HEK293T (cell line): ENCODE data around the gene STMN1.

Experiments used
- CTCF ChIA-PET: fragments of 350-600 bp; formaldehyde crosslinking; extraction: SDS; loops from one replicate; lab custom pipeline; 2021; ENCODE audit warnings: antibody characterized with exemption, inconsistent platforms; lab: Yijun Ruan, JAX
- POLR2A ChIA-PET: fragments of 350-600 bp; formaldehyde crosslinking; extraction: SDS; loops from one replicate; lab custom pipeline; 2020; ENCODE audit warnings: antibody characterized with exemption, inconsistent platforms; lab: Yijun Ruan, JAX
- DNase-seq: peaks from one replicate; pipeline ENCODE4 v3.0.0; 2012; ENCODE audit warnings: mixed read lengths; ENCODE audit errors: extremely low spot score
- ARNT ChIP-seq: fragments of 450-650 bp; IDR thresholded peaks from 2 replicates; pipeline ENCODE4 v1.6.1; 2017; ENCODE audit warnings: mild to moderate bottlenecking
- BHLHE40 ChIP-seq: fragments of 450-650 bp; IDR thresholded peaks from 2 replicates; pipeline ENCODE4 v1.6.1; 2016; ENCODE audit warnings: mild to moderate bottlenecking, moderate library complexity, borderline replicate concordance
- CTBP1 ChIP-seq: fragments of 450-650 bp; IDR thresholded peaks from 2 replicates; pipeline ENCODE4 v1.6.1; 2016; ENCODE audit warnings: borderline replicate concordance
- ELF4 ChIP-seq: fragments of 450-650 bp; IDR thresholded peaks from 2 replicates; pipeline ENCODE4 v1.6.1; 2017; ENCODE audit warnings: antibody characterized with exemption
- FOXA1 ChIP-seq: fragments of 450-650 bp; IDR thresholded peaks from 2 replicates; pipeline ENCODE4 v1.6.1; 2016; ENCODE audit warnings: mild to moderate bottlenecking
- FOXK2 ChIP-seq: fragments of 450-650 bp; IDR thresholded peaks from 2 replicates; pipeline ENCODE4 v1.6.1; 2016; ENCODE audit warnings: mild to moderate bottlenecking
- FOXM1 ChIP-seq: fragments of 450-650 bp; IDR thresholded peaks from 2 replicates; pipeline ENCODE4 v1.6.1; 2017; ENCODE audit warnings: mild to moderate bottlenecking, borderline replicate concordance
- HDGF ChIP-seq: fragments of 450-650 bp; IDR thresholded peaks from 2 replicates; pipeline ENCODE4 v1.6.1; 2017; ENCODE audit warnings: antibody characterized with exemption, borderline replicate concordance
- L3MBTL2 ChIP-seq: fragments of 450-650 bp; conservative IDR thresholded peaks from 2 replicates; pipeline ENCODE4 v1.6.1; 2016; ENCODE audit warnings: mild to moderate bottlenecking
- LEF1 ChIP-seq: fragments of 450-650 bp; IDR thresholded peaks from 2 replicates; pipeline ENCODE4 v1.6.1; 2017; ENCODE audit warnings: mild to moderate bottlenecking, borderline replicate concordance
- NFRKB ChIP-seq: fragments of 450-650 bp; IDR thresholded peaks from 2 replicates; pipeline ENCODE4 v1.6.1; 2016; ENCODE audit warnings: mild to moderate bottlenecking, moderate library complexity
- SP1 ChIP-seq: fragments of 450-650 bp; IDR thresholded peaks from 2 replicates; pipeline ENCODE4 v1.6.1; 2017
- SUZ12 ChIP-seq: fragments of 450-650 bp; IDR thresholded peaks from 2 replicates; pipeline ENCODE4 v1.6.1; 2016; ENCODE audit warnings: mild to moderate bottlenecking
- TARDBP ChIP-seq: fragments of 450-650 bp; IDR thresholded peaks from 2 replicates; pipeline ENCODE4 v1.6.1; 2016
- ZNF384 ChIP-seq: fragments of 450-650 bp; IDR thresholded peaks from 2 replicates; pipeline ENCODE4 v1.6.1; 2016
- TF ChIP-seq, protein P1 (sequence below): fragments of 450-650 bp; IDR thresholded peaks from 2 replicates; pipeline ENCODE4 v1.6.1; 2016

Gene STMN1

DNA sequence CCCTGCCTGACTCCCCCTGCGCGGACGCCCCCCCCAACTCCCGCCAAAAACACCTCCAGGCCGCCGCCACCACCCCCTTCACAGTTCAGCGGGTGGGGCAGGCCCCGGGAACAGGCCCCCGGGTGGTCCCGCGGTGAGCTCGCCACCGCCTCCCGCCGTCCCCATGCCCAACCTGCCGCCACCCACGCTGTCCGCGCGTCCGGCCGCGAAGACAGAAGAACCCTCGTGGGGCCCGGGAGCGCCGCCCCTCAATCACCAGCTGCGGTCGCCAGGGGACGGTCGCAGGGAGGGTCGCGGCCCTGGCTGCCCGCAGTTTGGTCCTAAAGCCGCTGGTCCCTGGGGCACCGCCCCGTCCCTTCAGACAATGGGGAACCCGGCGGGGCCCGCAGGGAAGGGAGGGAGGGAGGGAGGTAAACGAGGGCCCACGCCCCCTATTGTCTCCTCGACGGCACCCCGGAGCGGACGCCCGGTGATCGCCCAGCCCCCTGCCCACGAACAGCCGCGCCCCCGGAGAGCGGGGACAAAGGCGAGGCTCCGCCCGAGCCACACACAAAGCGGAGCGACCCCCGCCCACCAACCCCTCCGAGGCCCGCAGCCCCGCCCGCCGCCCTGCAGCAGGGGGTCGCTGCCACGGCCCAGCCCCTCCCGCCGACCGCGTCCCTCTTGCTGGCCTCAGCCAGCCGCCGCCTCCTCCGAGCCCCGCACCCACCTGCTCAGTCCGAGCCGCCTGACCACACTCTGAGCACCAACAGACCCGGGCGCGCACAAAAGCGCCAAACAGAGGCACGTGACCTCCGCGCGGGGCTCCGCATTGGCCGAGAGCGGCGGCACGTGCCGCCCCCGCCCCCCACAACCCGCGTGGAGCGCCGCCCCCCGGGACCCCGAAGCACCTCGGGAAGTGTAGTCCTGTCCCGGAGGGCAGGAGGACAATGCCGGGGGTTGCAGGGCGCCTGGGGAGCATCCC, at the start of gene STMN1:
TSS of gene STMN1 (minus strand) at position 740 of the 964 bp plus-strand sequence. CDS start 1,743 bp downstream, outside the sequence.
- TF ChIP-seq L3MBTL2 (peak; percentile 92), TARDBP (peak; percentile 58; the same call in 1 of the 2 replicates), BHLHE40 (peak; percentile 73), ELF4 (peak; percentile 44; the same call in 1 of the 2 replicates), FOXK2 (no peak), FOXM1 (no peak), ZNF384 (no peak)
- DNase-seq: peak; percentile 89
- POLR2A ChIA-PET: interaction anchor here (1.4 to 3.7 kb wide), 4 partner anchors 9 to 130 kb away, joined by 3 to 17 read pairs (median 8); partner anchors contain the start of gene PAFAH2
- CTCF ChIA-PET: interaction anchor here (1.3 to 2.0 kb wide), 3 partner anchors 10 to 93 kb away, joined by 3 to 16 read pairs (median 4); partner anchors contain the start of gene PAFAH2

DNA sequence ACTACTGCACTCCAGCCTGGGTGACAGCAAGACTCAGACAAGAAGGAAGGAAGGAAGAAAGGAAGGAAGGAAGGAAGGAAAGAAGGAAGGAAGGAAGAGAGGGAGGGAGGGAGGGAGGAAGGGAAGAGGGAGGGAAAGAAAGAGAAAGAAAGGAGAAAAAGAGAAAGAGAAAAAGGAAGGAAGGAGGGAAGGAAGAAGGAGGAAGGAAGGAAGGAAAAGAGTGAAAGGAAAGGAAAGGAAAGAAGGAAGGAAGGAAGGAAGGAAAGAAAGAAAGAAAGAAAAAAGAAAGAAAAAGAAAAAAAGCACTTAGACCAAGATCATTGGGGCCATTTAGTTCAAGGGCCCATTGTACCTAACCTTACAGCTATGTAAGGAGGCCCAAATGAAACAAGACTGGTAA, 49.3 kb upstream of the STMN1 start:
- DNase-seq: no peak
- ChIA-PET CTCF (interaction anchor here (1.2 kb wide), 1 partner anchor 13 kb away, joined by 4 read pairs; no protein-coding TSS in a partner anchor), POLR2A (no interaction called here)
- TF ChIP-seq, protein P1, sequence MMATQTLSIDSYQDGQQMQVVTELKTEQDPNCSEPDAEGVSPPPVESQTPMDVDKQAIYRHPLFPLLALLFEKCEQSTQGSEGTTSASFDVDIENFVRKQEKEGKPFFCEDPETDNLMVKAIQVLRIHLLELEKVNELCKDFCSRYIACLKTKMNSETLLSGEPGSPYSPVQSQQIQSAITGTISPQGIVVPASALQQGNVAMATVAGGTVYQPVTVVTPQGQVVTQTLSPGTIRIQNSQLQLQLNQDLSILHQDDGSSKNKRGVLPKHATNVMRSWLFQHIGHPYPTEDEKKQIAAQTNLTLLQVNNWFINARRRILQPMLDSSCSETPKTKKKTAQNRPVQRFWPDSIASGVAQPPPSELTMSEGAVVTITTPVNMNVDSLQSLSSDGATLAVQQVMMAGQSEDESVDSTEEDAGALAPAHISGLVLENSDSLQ: no peak
- TF ChIP-seq HDGF (no peak), FOXA1 (no peak), CTBP1 (no peak), ZNF384 (no peak), BHLHE40 (no peak), FOXK2 (no peak), SP1 (no peak), ELF4 (no peak), SUZ12 (no peak), FOXM1 (no peak)

- TF ChIP-seq SUZ12: no peak
- no peak for TF ChIP-seq SP1
- no peak for TF ChIP-seq ELF4
- no peak for TF ChIP-seq ZNF384
- no peak for TF ChIP-seq HDGF
- TF ChIP-seq ARNT: no peak
- TF ChIP-seq, protein P1: no peak
- no peak for TF ChIP-seq FOXK2
- no peak for TF ChIP-seq FOXM1
- no peak for TF ChIP-seq BHLHE40
- no peak for TF ChIP-seq LEF1
- no peak for TF ChIP-seq FOXA1
- no peak for TF ChIP-seq TARDBP
- no peak for DNase-seq
- CTCF ChIA-PET: no interaction called here
- POLR2A ChIA-PET: no interaction called here
Measured at GRCh38 chr1:25954282-25954938, 48.2 kb upstream of the STMN1 start.

DNA sequence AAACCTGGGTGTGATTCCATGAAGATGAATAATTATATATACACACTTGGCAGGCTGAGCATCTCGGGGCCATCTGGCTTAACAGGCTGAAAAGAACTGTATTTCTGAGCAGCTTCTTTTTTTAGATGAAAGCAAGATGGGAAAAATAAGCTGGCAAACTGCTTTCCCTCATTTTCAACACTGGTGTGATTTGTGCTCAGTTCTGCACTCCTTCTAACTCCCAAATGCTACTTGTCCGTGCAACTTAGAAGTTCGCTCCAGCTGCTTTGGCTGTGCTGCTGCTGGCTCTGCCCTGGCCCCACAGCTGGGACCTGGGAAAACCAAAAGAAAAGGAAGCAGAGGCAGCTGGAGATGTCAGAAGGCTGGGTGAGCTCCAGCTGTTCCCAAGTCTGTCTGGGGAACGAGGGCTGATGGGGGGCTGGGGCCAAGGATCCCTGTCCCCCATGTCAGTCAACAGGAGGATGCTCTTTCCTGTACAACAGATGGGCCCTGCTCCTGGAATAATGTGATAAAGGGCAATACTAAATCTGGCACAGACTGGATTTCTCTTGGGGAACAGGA, 46.7 kb upstream of the STMN1 start:
- ChIA-PET CTCF (no interaction called here), POLR2A (no interaction called here)
- TF ChIP-seq TARDBP: no peak
- no peak for TF ChIP-seq SP1
- TF ChIP-seq, protein P1: no peak
- no peak for TF ChIP-seq NFRKB
- no peak for TF ChIP-seq BHLHE40
- no peak for TF ChIP-seq SUZ12
- DNase-seq: no peak

- CTCF ChIA-PET: no interaction called here
- no peak for DNase-seq
- POLR2A ChIA-PET: no interaction called here
- TF ChIP-seq ARNT (no peak), NFRKB (no peak), FOXK2 (no peak), SP1 (no peak), CTBP1 (no peak), BHLHE40 (no peak), FOXM1 (no peak), ZNF384 (no peak), SUZ12 (no peak), HDGF (no peak), FOXA1 (no peak), TARDBP (no peak), LEF1 (no peak), L3MBTL2 (no peak), ELF4 (no peak)
- TF ChIP-seq, protein P1: no peak
Measured at GRCh38 chr1:25948641-25949040, 42.4 kb upstream of the STMN1 start.
